Caco-2 (cell line): ENCODE measurements around the gene RNF175. TPM values are rescaled to one million over a fixed set of nuclear protein-coding genes. Genes with fewer than 3 reads are reported as not detected.

ENCODE experiments used
- BruUV-seq: library from RNA; stranded (reverse); fragments of 400-500 nt; replicated peaks from 2 replicates; lab custom pipeline; 2021; lab: Mats Ljungman, UMichigan
- CTCF ChIA-PET: fragments of 300-600 bp; sonication (Branson Sonifier 250); formaldehyde crosslinking; loops from one replicate; lab custom pipeline; 2022; ENCODE audit warnings: antibody characterized with exemption; lab: Charles Lee
- POLR2A ChIA-PET: fragments of 300-600 bp; sonication (Branson Sonifier 250); formaldehyde crosslinking; loops from one replicate; lab custom pipeline; 2022; ENCODE audit warnings: antibody characterized with exemption; lab: Charles Lee
- DNase-seq, 2 experiments: peaks; one replicate each; pipeline versions ENCODE4 v3.0.0 to v3.0.0-alpha.2; 2020 to 2022
- H3K27me3 ChIP-seq: replicated peaks from 2 replicates; pipeline ENCODE4 v1.6.0; 2011; ENCODE audit warnings: low read length; ENCODE audit not compliant: control insufficient read depth, insufficient read depth
- H3K36me3 ChIP-seq: 2 replicates; pipeline ENCODE4 v1.5.1; 2011; ENCODE audit warnings: low read length; ENCODE audit not compliant: control insufficient read depth, insufficient read depth
- H3K4me1 ChIP-seq: fragments of 250-450 bp; sonication (Bioruptor Pico); 2 replicates; pipeline ENCODE4 v1.5.1; 2020; ENCODE audit warnings: mild to moderate bottlenecking
- H3K4me3 ChIP-seq: 2 replicates; pipeline ENCODE4 v1.5.1; 2011; ENCODE audit warnings: low read depth, mild to moderate bottlenecking, control low read depth, low read length
- H3K9me3 ChIP-seq: fragments of 250-450 bp; sonication (Bioruptor Pico); 2 replicates; pipeline ENCODE4 v1.5.1; 2020; ENCODE audit warnings: mild to moderate bottlenecking, moderate library complexity
- H3K27ac Mint-ChIP-seq: one replicate; pipeline ENCODE4 v1.8.0; 2022; ENCODE audit warnings: mixed read lengths; ENCODE audit not compliant: unreplicated experiment
- H3K27me3 Mint-ChIP-seq: one replicate; pipeline ENCODE4 v1.8.0; 2022; ENCODE audit warnings: mixed read lengths; ENCODE audit not compliant: insufficient read depth, unreplicated experiment
- H3K36me3 Mint-ChIP-seq: one replicate; pipeline ENCODE4 v1.8.0; 2022; ENCODE audit warnings: mild to moderate bottlenecking, mixed read lengths; ENCODE audit not compliant: insufficient read depth, unreplicated experiment
- H3K4me1 Mint-ChIP-seq: one replicate; pipeline ENCODE4 v1.8.0; 2022; ENCODE audit warnings: low read depth, mixed read lengths; ENCODE audit not compliant: unreplicated experiment
- H3K4me3 Mint-ChIP-seq: one replicate; pipeline ENCODE4 v1.8.0; 2022; ENCODE audit warnings: mild to moderate bottlenecking, moderate library complexity, mixed read lengths; ENCODE audit not compliant: unreplicated experiment
- H3K9me3 Mint-ChIP-seq: one replicate; pipeline ENCODE4 v1.8.0; 2022; ENCODE audit warnings: mixed read lengths; ENCODE audit not compliant: unreplicated experiment
- intact Hi-C: fragments of 100-400 bp; cut with micrococcal nuclease; formaldehyde crosslinking; loops from one replicate; pipeline ENCODE4 v1.10.0; 2022; ENCODE audit not compliant: unreplicated experiment
- total RNA-seq: library from RNA; stranded (reverse); gene quantifications from 2 replicates; pipeline ENCODE4 v1.2.3, GENCODE V29; 2022
- TF ChIP-seq, protein P1 (sequence below), 2 experiments: fragments of 200-600 bp in 1 of 2; IDR thresholded peaks; 1 replicate in 1 of 2; 2 replicates in 1 of 2; pipeline versions ENCODE4 v1.5.1 to v1.8.0; 2011 to 2022; ENCODE audit warnings: antibody characterized with exemption in 1 of 2, control low read depth in 1 of 2, inconsistent platforms in 1 of 2, low read depth in 1 of 2, low read length in 1 of 2, mild to moderate bottlenecking in 1 of 2, moderate library complexity in 1 of 2; ENCODE audit not compliant: insufficient read depth in 1 of 2, severe bottlenecking in 1 of 2, unreplicated experiment in 1 of 2

The RNF175 gene
- total RNA-seq, 1 experiment from 2014 or later = not detected

DNA sequence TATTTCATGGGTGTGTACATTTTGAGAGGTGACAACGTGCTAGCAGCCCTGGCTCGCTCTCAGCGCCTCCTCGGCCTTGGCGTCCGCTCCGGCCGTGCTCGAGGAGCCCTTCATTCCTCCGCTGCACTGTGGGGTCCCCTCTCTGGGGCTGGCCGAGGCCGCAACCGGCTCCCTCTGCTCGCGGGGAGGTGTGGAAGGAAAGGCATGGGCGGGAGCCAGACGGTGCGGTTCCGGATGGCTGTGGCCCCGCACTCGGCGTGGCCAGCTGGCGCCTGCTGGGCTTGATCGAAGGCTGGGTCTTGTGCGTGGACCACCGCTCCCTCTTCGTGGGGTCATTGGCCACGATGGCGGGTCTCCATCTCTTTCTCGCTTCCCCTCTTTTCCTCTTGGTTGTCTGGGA lies 46.2 kb upstream of the RNF175 start:
- Histone ChIP-seq H3K27me3 (no peaks in the 10 kb centered on the region), H3K36me3 (no peaks in the 10 kb centered on the region), H3K4me3 (no peak overlapping the region), H3K4me1 (no peaks in the 10 kb centered on the region), H3K9me3 (no peaks in the 10 kb centered on the region)
- POLR2A ChIA-PET = no interaction called here
- H3K36me3 Mint-ChIP-seq = no peaks in the 10 kb centered on the region
- CTCF ChIA-PET = no interaction called here
- intact Hi-C loops = no loop called here
- peaks cover 3% of the 10 kb centered on the region for H3K27me3 Mint-ChIP-seq
- TF ChIP-seq, protein P1, sequence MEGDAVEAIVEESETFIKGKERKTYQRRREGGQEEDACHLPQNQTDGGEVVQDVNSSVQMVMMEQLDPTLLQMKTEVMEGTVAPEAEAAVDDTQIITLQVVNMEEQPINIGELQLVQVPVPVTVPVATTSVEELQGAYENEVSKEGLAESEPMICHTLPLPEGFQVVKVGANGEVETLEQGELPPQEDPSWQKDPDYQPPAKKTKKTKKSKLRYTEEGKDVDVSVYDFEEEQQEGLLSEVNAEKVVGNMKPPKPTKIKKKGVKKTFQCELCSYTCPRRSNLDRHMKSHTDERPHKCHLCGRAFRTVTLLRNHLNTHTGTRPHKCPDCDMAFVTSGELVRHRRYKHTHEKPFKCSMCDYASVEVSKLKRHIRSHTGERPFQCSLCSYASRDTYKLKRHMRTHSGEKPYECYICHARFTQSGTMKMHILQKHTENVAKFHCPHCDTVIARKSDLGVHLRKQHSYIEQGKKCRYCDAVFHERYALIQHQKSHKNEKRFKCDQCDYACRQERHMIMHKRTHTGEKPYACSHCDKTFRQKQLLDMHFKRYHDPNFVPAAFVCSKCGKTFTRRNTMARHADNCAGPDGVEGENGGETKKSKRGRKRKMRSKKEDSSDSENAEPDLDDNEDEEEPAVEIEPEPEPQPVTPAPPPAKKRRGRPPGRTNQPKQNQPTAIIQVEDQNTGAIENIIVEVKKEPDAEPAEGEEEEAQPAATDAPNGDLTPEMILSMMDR (IDR thresholded peaks at IDR 0.05; ENCODE audit: insufficient read depth in 1 of 2, low read depth in 1 of 2, low read length in 1 of 2, severe bottlenecking in 1 of 2, unreplicated experiment in 1 of 2) = no peak
- no peak overlapping the region for H3K27ac Mint-ChIP-seq
- BruUV-seq = no TSS peak
- no peak overlapping the region for H3K4me3 Mint-ChIP-seq
- peaks cover 7% of the 10 kb centered on the region for H3K4me1 Mint-ChIP-seq
- no peaks in the 10 kb centered on the region for H3K9me3 Mint-ChIP-seq
- no peak for DNase-seq

DNA sequence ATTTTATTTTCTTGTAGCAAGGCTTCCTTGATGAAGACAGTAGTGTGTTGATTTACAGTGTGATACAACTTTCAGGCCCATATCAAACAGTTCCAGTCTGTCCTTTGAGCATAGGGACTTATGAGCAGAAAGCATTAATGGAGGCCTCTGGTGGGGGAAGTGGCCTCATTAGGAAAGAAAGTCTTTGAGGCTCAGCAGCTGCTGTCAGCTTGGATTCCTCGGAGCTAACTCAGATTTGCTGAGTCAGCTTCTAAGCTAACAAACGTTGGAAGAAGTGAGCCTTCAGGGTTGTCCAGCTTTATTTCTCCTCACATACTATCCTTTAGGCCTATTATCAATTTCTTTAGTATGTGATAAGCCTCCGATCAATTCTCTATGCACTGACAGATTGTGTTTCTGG lies 44.9 kb upstream of the RNF175 start:
- Histone ChIP-seq H3K36me3 (no peaks in the 10 kb centered on the region), H3K4me1 (no peaks in the 10 kb centered on the region), H3K27me3 (no peaks in the 10 kb centered on the region), H3K9me3 (no peaks in the 10 kb centered on the region), H3K4me3 (no peak overlapping the region)
- POLR2A ChIA-PET = no interaction called here
- Mint-ChIP-seq H3K36me3 (no peaks in the 10 kb centered on the region), H3K4me3 (no peak overlapping the region), H3K9me3 (no peaks in the 10 kb centered on the region), H3K27me3 (no peaks in the 10 kb centered on the region), H3K27ac (no peak overlapping the region), H3K4me1 (peaks cover 7% of the 10 kb centered on the region)
- no TSS peak for BruUV-seq
- CTCF ChIA-PET = interaction anchor here (1.0 kb wide), 1 partner anchor 19 kb away, joined by 3 read pairs; no protein-coding TSS in a partner anchor
- intact Hi-C loops = no loop called here
- TF ChIP-seq, protein P1 (IDR thresholded peaks at IDR 0.05; ENCODE audit: insufficient read depth in 1 of 2, low read depth in 1 of 2, low read length in 1 of 2, severe bottlenecking in 1 of 2, unreplicated experiment in 1 of 2) = no peak
- DNase-seq = no peak

DNA sequence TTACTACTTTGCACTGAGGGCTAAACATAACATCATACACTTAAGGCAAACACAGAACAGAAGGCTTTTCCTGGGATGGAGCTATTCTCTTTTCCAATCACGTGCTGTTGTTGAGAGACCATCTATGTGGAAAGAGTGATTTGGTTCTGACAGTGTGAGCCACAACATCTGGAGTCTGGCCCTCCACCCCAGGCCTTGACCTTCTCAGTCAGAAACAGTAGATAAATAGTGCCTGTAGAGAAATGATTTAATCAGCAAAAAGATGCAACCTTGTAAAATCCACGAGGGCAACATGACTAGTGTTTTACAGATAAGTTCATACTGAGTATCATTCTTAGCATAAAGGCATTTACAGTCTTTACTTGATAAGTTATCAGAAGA lies 39.9 kb upstream of the RNF175 start:
- POLR2A ChIA-PET = no interaction called here

More for the DNA sequence above, 39.9 kb upstream of the RNF175 start:
- Mint-ChIP-seq H3K9me3 (no peaks in the 10 kb centered on the region), H3K36me3 (no peaks in the 10 kb centered on the region), H3K4me1 (no peaks in the 10 kb centered on the region), H3K4me3 (no peak overlapping the region), H3K27me3 (no peaks in the 10 kb centered on the region), H3K27ac (no peak overlapping the region)
- TF ChIP-seq, protein P1 (IDR thresholded peaks at IDR 0.05; ENCODE audit: insufficient read depth in 1 of 2, low read depth in 1 of 2, low read length in 1 of 2, severe bottlenecking in 1 of 2, unreplicated experiment in 1 of 2) = no peak
- Histone ChIP-seq H3K36me3 (no peaks in the 10 kb centered on the region), H3K4me1 (peaks cover 5% of the 10 kb centered on the region), H3K27me3 (no peaks in the 10 kb centered on the region), H3K9me3 (no peaks in the 10 kb centered on the region), H3K4me3 (no peak overlapping the region)
- BruUV-seq = no TSS peak
- intact Hi-C loops = no loop called here
- no peak for DNase-seq
- CTCF ChIA-PET = no interaction called here
